Cardiac fibroblast (primary cell): ENCODE data around the gene RDH12.
"Not testable (repeated sequence)": the region's sequence is repeated elsewhere in the genome, so short reads cannot be mapped to it uniquely, and the experiment has no call there.

Experiments
- DNase-seq, 2 donors: peaks; one replicate each; pipeline versions ENCODE4 v3.0.0 to v3.0.0-alpha.2; 2010; ENCODE audit warnings: low read depth in 2 of 2
- H3K4me3 ChIP-seq, 2 donors: replicated peaks in 1 of 2; 1 replicate in 1 of 2; 2 replicates in 1 of 2; pipeline ENCODE4 v1.5.1; 2011; ENCODE audit warnings: low read depth in 2 of 2, low read length in 2 of 2, mild to moderate bottlenecking in 2 of 2, moderate library complexity in 1 of 2
- CTCF ChIP-seq: IDR thresholded peaks from one replicate; pipeline ENCODE4 v1.5.1; 2011; ENCODE audit warnings: low read depth, mild to moderate bottlenecking, low read length, inconsistent platforms

RDH12 gene

GRCh38 chr14:67701492-67701891 is at the start of gene RDH12:
RDH12 (plus strand) TSS chr14:67701886; CDS start chr14:67722643, 20,757 bp downstream.
- DNase-seq, H3K4me3 ChIP-seq: not testable (repeated sequence)

GRCh38 chr14:67652189-67652588 is 49.5 kb upstream of the RDH12 start:
- no peak overlapping the region for H3K4me3 ChIP-seq
- no peak for TF ChIP-seq CTCF
- no peak for DNase-seq

- peak; percentile 41 to 51 for DNase-seq
- no peak for TF ChIP-seq CTCF
- H3K4me3 ChIP-seq: no peak overlapping the region
Observed at GRCh38 chr14:67653651-67654280, 47.9 kb upstream of the RDH12 start.

- TF ChIP-seq CTCF: no peak
- DNase-seq: no peak
- H3K4me3 ChIP-seq: no peak overlapping the region
Observed at GRCh38 chr14:67663633-67664032, 38.1 kb upstream of the RDH12 start.

- peak; percentile 64 to 77 for DNase-seq
- no peak for TF ChIP-seq CTCF
- no peak overlapping the region for H3K4me3 ChIP-seq
Observed at GRCh38 chr14:67665868-67666267, 35.8 kb upstream of the RDH12 start.

- H3K4me3 ChIP-seq: no peak overlapping the region
- peak; percentile 82 to 84 for DNase-seq
Observed at GRCh38 chr14:67666750-67667449, 34.8 kb upstream of the RDH12 start.

More at GRCh38 chr14:67666750-67667449, 34.8 kb upstream of the RDH12 start:
- TF ChIP-seq CTCF: peak; percentile 63
